GM19238 (cell line): ENCODE results near the gene SERPINH1.

ENCODE experiments used
- DNase-seq: peaks from one replicate; pipeline ENCODE4 v3.0.0; 2011; ENCODE audit warnings: low spot score; ENCODE audit not compliant: insufficient read length

SERPINH1 gene

GRCh38 chr11:75554258-75555022 lies 7.6 kb upstream of the SERPINH1 start:
- no peak for DNase-seq

GRCh38 chr11:75555079-75555811 lies 6.8 kb upstream of the SERPINH1 start:
- no peak for DNase-seq

- no peak for DNase-seq
Measured at GRCh38 chr11:75556275-75556674, 5.8 kb upstream of the SERPINH1 start.

GRCh38 chr11:75557666-75558494 lies 4.2 kb upstream of the SERPINH1 start:
- DNase-seq, result no peak

GRCh38 chr11:75558939-75559843 lies 2.9 kb upstream of the SERPINH1 start:
- DNase-seq, result no peak

- no peak for DNase-seq
Measured at GRCh38 chr11:75560644-75561043, 1.4 kb upstream of the SERPINH1 start.

GRCh38 chr11:75561426-75562047 lies 516 bp upstream of the SERPINH1 start:
- DNase-seq, result peak; percentile 46

- DNase-seq, result no peak
Measured at GRCh38 chr11:75562836-75563484, 907 bp downstream of the SERPINH1 start.

- DNase-seq, result no peak
Measured at GRCh38 chr11:75563501-75563977, 1.5 kb downstream of the SERPINH1 start.

- DNase-seq, result no peak
Measured at GRCh38 chr11:75563978-75564552, 2.0 kb downstream of the SERPINH1 start.

GRCh38 chr11:75565221-75565814 lies 3.3 kb downstream of the SERPINH1 start:
- DNase-seq, result no peak

GRCh38 chr11:75565916-75566762 lies 4.1 kb downstream of the SERPINH1 start:
- no peak for DNase-seq

GRCh38 chr11:75566763-75567279 lies 4.8 kb downstream of the SERPINH1 start:
- DNase-seq, result no peak

GRCh38 chr11:75567971-75568370 lies 5.9 kb downstream of the SERPINH1 start:
- DNase-seq, result no peak

GRCh38 chr11:75568616-75569219 lies 6.7 kb downstream of the SERPINH1 start:
- no peak for DNase-seq

- no peak for DNase-seq
Measured at GRCh38 chr11:75570559-75571139, 8.6 kb downstream of the SERPINH1 start.

- no peak for DNase-seq
Measured at GRCh38 chr11:75571625-75572024, 9.6 kb downstream of the SERPINH1 start.
